ENCODE results near the gene CBLB. TPM values are rescaled to one million over a fixed set of nuclear protein-coding genes. Genes with fewer than 3 reads are reported as not detected.

Gene CBLB
- total and polyA plus RNA-seq, 2 experiments from 2014 or later, result 20.5 to 47.7 TPM

GRCh38 chr3:105618556-105618955, 250.3 kb downstream of the CBLB start:
- TF ChIP-seq JUNB (IDR thresholded peaks at IDR 0.05; ENCODE audit: unreplicated experiment), result no peak
- no peak for TF ChIP-seq ZNF331 (CRISPR knock-in tag; IDR thresholded peaks at IDR 0.05; ENCODE audit: low read depth)
- TF ChIP-seq, protein P1, sequence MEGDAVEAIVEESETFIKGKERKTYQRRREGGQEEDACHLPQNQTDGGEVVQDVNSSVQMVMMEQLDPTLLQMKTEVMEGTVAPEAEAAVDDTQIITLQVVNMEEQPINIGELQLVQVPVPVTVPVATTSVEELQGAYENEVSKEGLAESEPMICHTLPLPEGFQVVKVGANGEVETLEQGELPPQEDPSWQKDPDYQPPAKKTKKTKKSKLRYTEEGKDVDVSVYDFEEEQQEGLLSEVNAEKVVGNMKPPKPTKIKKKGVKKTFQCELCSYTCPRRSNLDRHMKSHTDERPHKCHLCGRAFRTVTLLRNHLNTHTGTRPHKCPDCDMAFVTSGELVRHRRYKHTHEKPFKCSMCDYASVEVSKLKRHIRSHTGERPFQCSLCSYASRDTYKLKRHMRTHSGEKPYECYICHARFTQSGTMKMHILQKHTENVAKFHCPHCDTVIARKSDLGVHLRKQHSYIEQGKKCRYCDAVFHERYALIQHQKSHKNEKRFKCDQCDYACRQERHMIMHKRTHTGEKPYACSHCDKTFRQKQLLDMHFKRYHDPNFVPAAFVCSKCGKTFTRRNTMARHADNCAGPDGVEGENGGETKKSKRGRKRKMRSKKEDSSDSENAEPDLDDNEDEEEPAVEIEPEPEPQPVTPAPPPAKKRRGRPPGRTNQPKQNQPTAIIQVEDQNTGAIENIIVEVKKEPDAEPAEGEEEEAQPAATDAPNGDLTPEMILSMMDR (conservative IDR thresholded peaks at IDR 0.05; ENCODE audit: low read depth in 2 of 2), result no peak
- no peak for TF ChIP-seq CREB1 (CRISPR knock-in tag; IDR thresholded peaks at IDR 0.05; ENCODE audit: low read depth)
- no peak for TF ChIP-seq EZH2phosphoT487 (IDR thresholded peaks at IDR 0.05; ENCODE audit: unreplicated experiment)
- TF ChIP-seq STAT1 (IDR thresholded peaks at IDR 0.05; ENCODE audit: unreplicated experiment), result no peak
- no peak for TF ChIP-seq ZNF114 (CRISPR knock-in tag; IDR thresholded peaks at IDR 0.05)
- no peak for TF ChIP-seq NANOG (IDR thresholded peaks at IDR 0.05; ENCODE audit: borderline replicate concordance)
- TF ChIP-seq ETS1 (IDR thresholded peaks at IDR 0.05), result no peak
- no peak for TF ChIP-seq ZNF462 (CRISPR knock-in tag; IDR thresholded peaks at IDR 0.05)
- no peak for TF ChIP-seq POLR2AphosphoS5 (IDR thresholded peaks at IDR 0.05; ENCODE audit: low read depth)
- no peak for TF ChIP-seq REST (IDR thresholded peaks at IDR 0.05; ENCODE audit: unreplicated experiment)
- TF ChIP-seq EZH2 (IDR thresholded peaks at IDR 0.05; ENCODE audit: low read depth, unreplicated experiment), result no peak
- no peaks in the 10 kb centered on the region for H3K27me3 ChIP-seq (ENCODE audit: insufficient read depth)
- no peaks in the 10 kb centered on the region for H3F3A ChIP-seq (replicated peaks; ENCODE audit: low read depth)
- no peak overlapping the region for H2AFZ ChIP-seq
- H3K4me2 ChIP-seq, result no peak overlapping the region
- no peak overlapping the region for H3K4me3 ChIP-seq
- no peaks in the 10 kb centered on the region for H3K9me2 ChIP-seq (ENCODE audit: insufficient read depth)
- Mint-ChIP-seq H3K9me3 (no peaks in the 10 kb centered on the region), H3K4me1 (no peaks in the 10 kb centered on the region; the same call in 2 of the 3 replicates), H3K36me3 (ENCODE audit: low read depth) (no peaks in the 10 kb centered on the region), H3K27me3 (ENCODE audit: insufficient read depth, low read depth, poor library complexity) (peaks cover 2% of the 10 kb centered on the region), H3K4me3 (no peak overlapping the region), H3K27ac (no peak overlapping the region)
- no peaks in the 10 kb centered on the region for H3K79me2 ChIP-seq (replicated peaks; ENCODE audit: insufficient read depth)
- ATAC-seq (no peak), DNase-seq (ENCODE audit: low spot score) (no peak)
- H3K36me3 ChIP-seq (ENCODE audit: insufficient read depth), result no peaks in the 10 kb centered on the region
- H4K20me1 ChIP-seq (replicated peaks; ENCODE audit: insufficient read depth), result no peaks in the 10 kb centered on the region
- H3K4me1 ChIP-seq (ENCODE audit: insufficient read depth), result no peaks in the 10 kb centered on the region
- H3K27ac ChIP-seq (ENCODE audit: low read depth), result no peak overlapping the region

Data from GM23338 (cell line).